ENCODE data around the gene PDAP1. TPM values are rescaled to one million over a fixed set of nuclear protein-coding genes. Genes with fewer than 3 reads are reported as not detected.
A peak's percentile ranks its signal among the peaks of the same experiment; 100 is the strongest.

PDAP1 gene
- total RNA-seq, 1 experiment from 2014 or later: 147 TPM

DNA sequence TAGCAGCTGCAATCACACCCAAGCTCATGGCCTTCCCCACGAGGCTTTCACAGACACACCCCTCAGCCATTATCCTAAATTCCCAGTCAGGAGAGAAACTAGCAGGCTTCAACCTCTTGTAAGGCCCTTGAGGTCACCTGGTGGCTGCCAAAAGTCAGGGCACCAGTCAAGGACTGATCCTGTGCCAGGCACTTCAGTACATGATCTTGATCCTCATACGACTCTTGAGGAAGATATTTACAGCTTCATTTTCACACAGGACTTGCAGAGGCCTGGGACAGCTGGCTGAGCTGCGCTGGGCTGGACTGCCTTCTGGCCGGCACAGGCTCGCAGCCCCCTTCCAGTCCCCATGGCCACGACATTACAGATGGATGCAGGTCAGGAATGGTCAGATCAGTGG is 8.8 kb downstream of the PDAP1 start:
- H3K4me3 ChIP-seq (ENCODE audit: low read depth in 2 of 2, low read length in 2 of 2): no peak overlapping the region
- no peak for ATAC-seq
- 0 out of 2 replicates have a peak, but pooled peaks have one; percentile 48 for TF ChIP-seq POLR2AphosphoS5 (IDR thresholded peaks at IDR 0.05; ENCODE audit: low read depth, low read length)
- TF ChIP-seq TCF7L2 (IDR thresholded peaks at IDR 0.05; ENCODE audit: low read depth, low read length): no peak
- TF ChIP-seq SIN3A (IDR thresholded peaks at IDR 0.05; ENCODE audit: borderline replicate concordance, insufficient read depth, low read depth, low read length): no peak
- TF ChIP-seq, protein P1, sequence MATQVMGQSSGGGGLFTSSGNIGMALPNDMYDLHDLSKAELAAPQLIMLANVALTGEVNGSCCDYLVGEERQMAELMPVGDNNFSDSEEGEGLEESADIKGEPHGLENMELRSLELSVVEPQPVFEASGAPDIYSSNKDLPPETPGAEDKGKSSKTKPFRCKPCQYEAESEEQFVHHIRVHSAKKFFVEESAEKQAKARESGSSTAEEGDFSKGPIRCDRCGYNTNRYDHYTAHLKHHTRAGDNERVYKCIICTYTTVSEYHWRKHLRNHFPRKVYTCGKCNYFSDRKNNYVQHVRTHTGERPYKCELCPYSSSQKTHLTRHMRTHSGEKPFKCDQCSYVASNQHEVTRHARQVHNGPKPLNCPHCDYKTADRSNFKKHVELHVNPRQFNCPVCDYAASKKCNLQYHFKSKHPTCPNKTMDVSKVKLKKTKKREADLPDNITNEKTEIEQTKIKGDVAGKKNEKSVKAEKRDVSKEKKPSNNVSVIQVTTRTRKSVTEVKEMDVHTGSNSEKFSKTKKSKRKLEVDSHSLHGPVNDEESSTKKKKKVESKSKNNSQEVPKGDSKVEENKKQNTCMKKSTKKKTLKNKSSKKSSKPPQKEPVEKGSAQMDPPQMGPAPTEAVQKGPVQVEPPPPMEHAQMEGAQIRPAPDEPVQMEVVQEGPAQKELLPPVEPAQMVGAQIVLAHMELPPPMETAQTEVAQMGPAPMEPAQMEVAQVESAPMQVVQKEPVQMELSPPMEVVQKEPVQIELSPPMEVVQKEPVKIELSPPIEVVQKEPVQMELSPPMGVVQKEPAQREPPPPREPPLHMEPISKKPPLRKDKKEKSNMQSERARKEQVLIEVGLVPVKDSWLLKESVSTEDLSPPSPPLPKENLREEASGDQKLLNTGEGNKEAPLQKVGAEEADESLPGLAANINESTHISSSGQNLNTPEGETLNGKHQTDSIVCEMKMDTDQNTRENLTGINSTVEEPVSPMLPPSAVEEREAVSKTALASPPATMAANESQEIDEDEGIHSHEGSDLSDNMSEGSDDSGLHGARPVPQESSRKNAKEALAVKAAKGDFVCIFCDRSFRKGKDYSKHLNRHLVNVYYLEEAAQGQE (IDR thresholded peaks at IDR 0.05; ENCODE audit: insufficient read depth in 1 of 2, low read depth in 2 of 2, low read length in 1 of 2): no peak
- ChIA-PET CTCF (no interaction called here), POLR2A (interaction anchor here (1.0 to 1.7 kb wide), 2 partner anchors 9 to 126 kb away, joined by 4 to 5 read pairs; partner anchors contain the start of genes BUD31 and PDAP1)
- peaks cover 12% of the 10 kb centered on the region for H3K36me3 ChIP-seq (ENCODE audit: control insufficient read depth, insufficient read depth, low read length)
- no peaks in the 10 kb centered on the region for H3K9me3 ChIP-seq (ENCODE audit: control insufficient read depth, insufficient read depth, low read depth, low read length)
- no peaks in the 10 kb centered on the region for H3K27me3 ChIP-seq (ENCODE audit: control insufficient read depth, insufficient read depth, low read length)
- no peak for DNase-seq (ENCODE audit: low read depth, low spot score)
- intact Hi-C loops (cut with micrococcal nuclease; ENCODE audit: unreplicated experiment) (no loop called here), in situ Hi-C loops (cut with HindIII; ENCODE audit: low pct_unique_long_range_greater_than_20kb, low sequenced_read_pairs) (no loop called here)
- no peak overlapping the region; the same call in 1 of the 2 replicates for H3K27ac ChIP-seq (ENCODE audit: low read length)
- peaks cover 38% of the 10 kb centered on the region for H3K4me1 ChIP-seq (ENCODE audit: control insufficient read depth, insufficient read depth, low read length)
- BruUV-seq (replicated peaks): no TSS peak

DNA sequence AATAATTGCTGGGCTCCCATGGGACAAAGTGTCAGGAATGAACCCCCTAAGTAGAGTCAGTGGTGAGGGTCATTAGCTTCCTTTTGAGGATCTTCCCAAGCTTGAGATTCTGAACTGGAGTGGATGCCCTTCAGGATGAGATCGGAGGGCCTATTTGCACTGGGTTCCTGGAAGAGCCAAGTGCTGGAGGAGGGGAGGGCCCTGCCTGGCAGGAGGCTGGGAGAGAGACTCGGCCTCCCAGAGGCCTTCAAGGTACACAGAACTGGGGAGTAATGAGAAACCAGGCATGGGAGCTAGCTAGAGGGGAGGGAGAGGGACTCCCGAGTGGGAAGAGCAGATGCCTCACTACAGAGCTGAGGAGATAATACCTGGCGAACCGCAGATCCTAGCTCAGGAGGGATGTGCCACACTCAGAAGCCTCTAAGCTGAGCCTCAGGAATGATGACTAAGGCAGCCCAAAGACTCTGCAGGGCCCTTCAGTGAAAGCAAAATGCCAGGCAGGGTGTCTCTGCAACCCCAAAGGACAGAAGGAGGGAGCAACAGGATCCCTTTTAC is 9.4 kb downstream of the PDAP1 start:
- POLR2A ChIA-PET: interaction anchor here (0.7 to 1.7 kb wide), 2 partner anchors 10 to 24 kb away, joined by 3 to 5 read pairs; partner anchors contain the start of genes BUD31 and PDAP1
- no TSS peak for BruUV-seq (replicated peaks)
- 0 out of 2 replicates have a peak, but pooled peaks have one; percentile 2 for ATAC-seq
- Histone ChIP-seq H3K9me3 (ENCODE audit: control insufficient read depth, insufficient read depth, low read depth, low read length) (no peaks in the 10 kb centered on the region), H3K27ac (ENCODE audit: low read length) (no peak overlapping the region), H3K4me1 (ENCODE audit: control insufficient read depth, insufficient read depth, low read length) (peaks cover 43% of the 10 kb centered on the region), H3K4me3 (ENCODE audit: low read depth in 2 of 2, low read length in 2 of 2) (no peak overlapping the region), H3K27me3 (ENCODE audit: control insufficient read depth, insufficient read depth, low read length) (no peaks in the 10 kb centered on the region), H3K36me3 (ENCODE audit: control insufficient read depth, insufficient read depth, low read length) (peaks cover 12% of the 10 kb centered on the region)
- in situ Hi-C loops (cut with HindIII; ENCODE audit: low pct_unique_long_range_greater_than_20kb, low sequenced_read_pairs): no loop called here
- CTCF ChIA-PET: interaction anchor here (0.9 kb wide), 1 partner anchor 39 kb away, joined by 3 read pairs; no protein-coding TSS in a partner anchor
- no peak for DNase-seq (ENCODE audit: low read depth, low spot score)
- intact Hi-C loops (cut with micrococcal nuclease; ENCODE audit: unreplicated experiment): no loop called here
- TF ChIP-seq POLR2AphosphoS5 (IDR thresholded peaks at IDR 0.05; ENCODE audit: low read depth, low read length): 0 out of 2 replicates have a peak, but pooled peaks have one; percentile 48
- TF ChIP-seq, protein P2, sequence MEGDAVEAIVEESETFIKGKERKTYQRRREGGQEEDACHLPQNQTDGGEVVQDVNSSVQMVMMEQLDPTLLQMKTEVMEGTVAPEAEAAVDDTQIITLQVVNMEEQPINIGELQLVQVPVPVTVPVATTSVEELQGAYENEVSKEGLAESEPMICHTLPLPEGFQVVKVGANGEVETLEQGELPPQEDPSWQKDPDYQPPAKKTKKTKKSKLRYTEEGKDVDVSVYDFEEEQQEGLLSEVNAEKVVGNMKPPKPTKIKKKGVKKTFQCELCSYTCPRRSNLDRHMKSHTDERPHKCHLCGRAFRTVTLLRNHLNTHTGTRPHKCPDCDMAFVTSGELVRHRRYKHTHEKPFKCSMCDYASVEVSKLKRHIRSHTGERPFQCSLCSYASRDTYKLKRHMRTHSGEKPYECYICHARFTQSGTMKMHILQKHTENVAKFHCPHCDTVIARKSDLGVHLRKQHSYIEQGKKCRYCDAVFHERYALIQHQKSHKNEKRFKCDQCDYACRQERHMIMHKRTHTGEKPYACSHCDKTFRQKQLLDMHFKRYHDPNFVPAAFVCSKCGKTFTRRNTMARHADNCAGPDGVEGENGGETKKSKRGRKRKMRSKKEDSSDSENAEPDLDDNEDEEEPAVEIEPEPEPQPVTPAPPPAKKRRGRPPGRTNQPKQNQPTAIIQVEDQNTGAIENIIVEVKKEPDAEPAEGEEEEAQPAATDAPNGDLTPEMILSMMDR (IDR thresholded peaks at IDR 0.05): no peak
